Activated CD4-positive, CD25-positive, alpha-beta regulatory T cell treated with anti-CD3 and anti-CD28 coated beads, Interleukin-2, amount 50 U/mL, for 24 hours (primary cell): ENCODE results near the gene PITPNC1.
"Not testable (repeated sequence)": the region's sequence is repeated elsewhere in the genome, so short reads cannot be mapped to it uniquely, and the experiment has no call there.

Experiments
- ATAC-seq, 2 donors: fragments of 150-1000 bp; cut with Tn5 transposase; one replicate each; pipeline ENCODE4 v1.10.0; 2021; ENCODE audit warnings: mild to moderate bottlenecking in 1 of 2, moderate library complexity in 1 of 2

The PITPNC1 gene

GRCh38 chr17:67467500-67468455 is 90.7 kb downstream of the PITPNC1 start:
- no peak for ATAC-seq

DNA sequence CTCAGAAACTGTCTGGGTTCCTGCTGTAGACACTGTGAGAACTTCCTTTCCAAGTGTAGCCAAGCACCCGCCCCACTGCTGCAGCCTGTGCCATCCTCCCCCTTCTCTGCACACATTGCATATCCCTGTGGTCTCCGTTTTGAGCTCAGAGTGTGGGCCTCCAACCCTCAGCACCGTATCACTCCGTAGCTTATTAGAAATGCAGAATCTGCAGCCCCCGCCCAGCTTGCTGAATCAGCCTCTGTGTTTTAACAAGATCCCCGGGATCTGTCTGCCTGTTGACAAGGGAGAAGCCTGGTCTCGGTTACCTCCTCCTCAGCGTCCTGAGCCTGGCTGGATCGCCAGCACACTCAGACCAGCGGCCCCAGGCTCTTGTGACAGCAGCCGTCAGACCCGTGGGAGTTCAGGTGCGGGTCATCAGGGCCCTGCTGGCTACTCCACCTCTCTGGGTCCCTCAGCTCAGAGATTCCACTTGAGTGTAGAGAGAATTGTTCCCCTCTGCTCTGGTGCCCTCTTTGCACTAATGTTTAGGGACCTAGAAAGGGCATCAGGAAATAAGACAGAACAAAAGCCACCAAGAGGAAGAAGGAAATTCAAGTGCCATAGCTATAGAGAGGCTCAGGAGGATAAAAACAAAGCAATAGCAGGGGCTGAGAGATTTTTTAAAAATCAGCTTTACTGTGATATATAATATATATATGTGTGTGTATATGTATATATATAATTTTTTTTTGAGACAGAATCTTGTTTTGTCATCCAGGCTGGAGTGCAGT is 92.3 kb downstream of the PITPNC1 start:
- ATAC-seq = peak in 1 of 2 donors; percentile 83

- ATAC-seq = no peak
Observed at GRCh38 chr17:67470163-67470562, 93.1 kb downstream of the PITPNC1 start.

- no peak for ATAC-seq
Observed at GRCh38 chr17:67471118-67471517, 94.0 kb downstream of the PITPNC1 start.

DNA sequence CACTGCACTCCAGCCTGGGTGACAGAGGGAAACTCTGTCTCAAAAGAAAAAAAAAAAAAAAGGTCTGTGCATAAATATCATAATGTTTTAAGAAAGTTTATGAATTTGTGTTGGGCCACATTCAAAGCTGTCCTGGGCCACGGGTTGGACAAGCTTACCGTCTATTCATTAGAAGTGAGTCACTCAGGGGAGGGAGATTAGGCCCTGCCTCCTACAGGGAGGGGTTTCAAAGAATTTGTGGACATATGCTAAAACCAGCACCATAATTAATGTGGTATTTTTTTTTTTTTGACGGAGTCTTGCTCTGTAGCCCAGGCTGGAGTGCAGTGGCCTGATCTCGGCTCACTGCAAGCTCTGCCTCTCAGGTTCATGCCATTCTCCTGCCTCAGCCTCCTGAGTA is 95.5 kb downstream of the PITPNC1 start:
- not testable (repeated sequence) for ATAC-seq

- ATAC-seq = no peak
Observed at GRCh38 chr17:67474081-67474661, 97.1 kb downstream of the PITPNC1 start.

DNA sequence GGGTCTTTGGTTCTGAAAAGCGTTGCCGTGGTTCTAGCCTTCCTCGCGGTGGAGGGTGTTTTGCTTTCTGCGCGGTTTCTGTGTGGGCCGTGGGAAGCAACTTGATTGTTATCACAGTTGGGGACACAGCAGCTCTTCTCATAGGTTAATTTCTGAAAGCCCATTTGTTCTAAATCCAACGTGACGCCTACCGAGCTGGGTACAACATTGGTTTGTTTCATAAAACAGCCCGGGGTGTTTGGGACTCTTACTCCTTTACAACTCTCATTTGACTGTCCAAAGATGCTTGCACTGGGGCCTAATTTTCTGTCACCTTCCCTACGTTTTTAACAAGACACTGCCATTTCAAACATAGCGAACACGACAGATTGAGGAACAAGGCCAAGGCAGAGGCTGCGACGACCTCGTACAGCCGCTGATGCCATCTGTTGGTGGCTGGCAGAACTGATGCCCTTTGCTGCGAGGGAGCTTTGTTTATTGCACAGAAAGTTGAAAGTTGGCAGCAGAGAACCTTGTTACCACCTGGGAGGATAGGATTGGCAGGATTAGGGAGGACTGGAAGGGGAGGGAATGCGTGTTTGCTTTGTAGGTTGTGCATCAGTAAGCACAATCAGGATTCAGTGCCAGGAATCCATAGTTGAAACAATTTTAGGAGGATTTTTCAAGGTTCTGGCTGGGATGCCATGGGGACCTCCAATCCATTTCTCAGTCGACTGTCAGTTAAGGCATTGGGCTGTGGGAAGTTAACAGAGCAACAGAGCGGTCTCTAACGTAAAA is 98.3 kb downstream of the PITPNC1 start:
- peak; percentile 75 to 84 for ATAC-seq

- no peak for ATAC-seq
Observed at GRCh38 chr17:67476787-67477335, 99.8 kb downstream of the PITPNC1 start.

GRCh38 chr17:67477687-67478086 is 100.6 kb downstream of the PITPNC1 start:
- peak; percentile 73 to 80 for ATAC-seq

DNA sequence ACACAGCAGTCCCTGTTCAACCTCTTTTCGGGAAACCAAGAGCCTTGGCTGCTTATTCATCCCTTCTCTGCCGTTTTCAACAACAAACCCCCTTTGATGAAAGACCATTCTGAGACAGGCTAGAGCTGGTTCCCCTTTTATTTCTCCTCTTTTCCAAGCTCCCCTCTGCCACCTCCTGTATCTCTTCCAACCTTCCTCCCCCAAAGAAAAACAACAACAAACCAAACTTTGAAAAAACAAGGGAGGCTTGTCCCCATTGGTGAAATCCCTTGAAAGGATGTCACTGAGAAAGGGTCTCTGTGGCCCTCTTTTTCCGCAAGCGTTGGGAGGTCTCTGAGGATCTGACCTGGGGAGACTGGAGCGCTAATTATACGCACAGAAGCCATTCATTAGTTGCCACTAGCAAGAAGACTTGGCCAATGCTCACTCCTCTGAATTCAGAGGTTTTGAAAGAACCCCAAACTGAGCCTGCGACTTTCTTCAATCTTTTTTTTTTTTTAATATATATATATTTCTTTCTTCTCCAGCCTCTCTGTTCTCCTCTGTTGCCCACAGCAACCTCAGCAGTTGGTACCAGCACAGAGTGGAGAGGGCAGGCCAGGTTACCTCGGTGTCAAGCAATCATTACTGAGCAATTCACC is 101.4 kb downstream of the PITPNC1 start:
- ATAC-seq = no peak

DNA sequence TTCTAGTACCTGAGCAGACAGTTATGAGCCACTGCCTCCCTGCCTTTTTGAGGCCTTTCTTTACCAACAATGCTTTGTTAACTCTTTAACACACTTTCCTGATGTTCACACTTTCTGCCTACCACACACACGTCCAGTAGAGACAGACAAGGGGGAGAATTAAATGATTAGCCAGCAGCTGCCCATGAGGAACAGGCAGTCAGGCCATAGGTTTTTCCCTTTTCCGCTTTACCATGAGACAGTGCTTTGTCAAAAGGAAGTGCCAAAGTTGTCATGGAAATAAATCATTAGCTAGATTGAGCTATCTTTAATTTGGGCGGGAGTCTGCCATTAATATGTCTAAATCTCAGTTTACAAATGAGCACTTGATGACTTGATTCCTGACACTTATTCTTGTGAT is 102.1 kb downstream of the PITPNC1 start:
- ATAC-seq = no peak

DNA sequence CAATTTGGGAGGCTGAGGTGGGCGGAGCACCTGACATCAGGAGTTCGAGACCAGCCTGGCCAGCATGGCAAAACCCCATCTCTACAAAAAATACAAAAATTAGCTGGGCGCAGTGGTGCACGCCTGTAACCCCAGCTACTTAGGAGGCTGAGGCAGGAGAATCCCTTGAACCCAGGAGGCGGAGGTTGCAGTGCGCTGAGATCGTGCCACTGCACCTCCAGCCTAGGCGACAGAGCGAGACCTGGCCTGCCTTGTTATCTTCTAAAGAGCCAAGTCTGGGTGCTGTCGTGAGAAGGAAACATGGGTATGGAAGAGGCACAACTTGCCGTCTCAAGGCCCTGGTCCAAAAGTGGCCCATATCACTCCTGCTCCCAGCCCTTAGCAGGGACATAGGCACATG is 103.9 kb downstream of the PITPNC1 start:
- ATAC-seq = not testable (repeated sequence)

GRCh38 chr17:67481808-67482207 is 104.7 kb downstream of the PITPNC1 start:
- ATAC-seq = peak in 1 of 2 donors; percentile 21

GRCh38 chr17:67482764-67483163 is 105.7 kb downstream of the PITPNC1 start:
- no peak for ATAC-seq

GRCh38 chr17:67484261-67484660 is 107.2 kb downstream of the PITPNC1 start:
- no peak for ATAC-seq

DNA sequence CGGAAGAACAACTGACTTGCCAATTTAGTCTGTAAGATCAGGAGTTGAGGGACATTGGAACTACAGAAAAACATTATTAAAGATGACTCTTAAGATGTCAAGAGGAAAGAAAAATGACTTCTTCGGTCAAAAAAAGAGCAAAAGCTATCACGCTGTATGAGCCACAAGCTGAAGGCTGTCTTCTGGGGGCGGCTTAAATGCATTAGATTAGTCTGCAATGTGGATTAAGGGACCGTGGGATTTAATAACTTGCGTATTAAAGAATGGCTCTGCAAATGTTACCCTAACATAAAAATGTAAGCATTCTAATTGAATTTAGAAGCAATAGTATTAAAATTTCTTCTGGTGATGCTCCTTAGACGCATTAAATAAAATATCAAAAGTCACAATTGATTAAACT is 108.6 kb downstream of the PITPNC1 start:
- ATAC-seq = no peak

DNA sequence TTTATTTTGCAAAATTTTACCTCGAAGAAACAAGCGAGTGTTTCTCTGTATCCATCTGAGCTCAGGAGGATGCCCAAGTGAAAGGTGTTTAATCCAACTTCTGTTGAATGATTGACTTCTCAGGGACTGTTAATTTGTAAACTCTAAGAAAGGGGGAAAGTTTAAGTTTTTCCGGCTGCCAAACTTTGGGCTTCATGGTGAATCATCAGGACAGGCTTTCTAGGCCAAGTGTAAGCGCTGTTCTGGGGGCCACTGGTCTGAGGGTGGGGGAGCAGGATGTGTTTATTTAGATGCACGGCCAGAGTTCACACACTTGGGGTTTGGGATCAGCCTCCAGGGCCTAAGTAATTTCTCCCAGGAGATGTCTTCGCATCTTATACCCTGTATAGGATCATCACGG is 110.4 kb downstream of the PITPNC1 start:
- no peak for ATAC-seq

DNA sequence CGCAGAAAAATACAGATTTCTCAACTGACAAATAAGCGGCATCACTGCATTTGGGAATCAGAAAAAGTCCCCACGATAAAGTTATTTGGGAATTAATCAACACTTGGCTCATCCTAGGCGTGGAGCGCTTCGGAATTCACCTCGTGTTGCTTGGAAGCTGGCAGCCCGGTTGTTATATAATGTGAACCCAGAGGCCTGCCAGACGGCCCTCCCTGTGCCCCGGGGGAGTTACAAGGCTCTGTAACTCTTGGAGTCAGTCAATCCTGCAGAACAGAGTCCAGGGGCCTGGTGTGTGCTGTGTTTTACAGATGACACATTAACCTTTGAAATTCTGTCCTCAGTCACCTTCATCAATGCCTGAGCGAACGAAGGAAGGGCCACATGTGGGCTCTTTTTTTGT is 111.1 kb downstream of the PITPNC1 start:
- ATAC-seq = no peak

DNA sequence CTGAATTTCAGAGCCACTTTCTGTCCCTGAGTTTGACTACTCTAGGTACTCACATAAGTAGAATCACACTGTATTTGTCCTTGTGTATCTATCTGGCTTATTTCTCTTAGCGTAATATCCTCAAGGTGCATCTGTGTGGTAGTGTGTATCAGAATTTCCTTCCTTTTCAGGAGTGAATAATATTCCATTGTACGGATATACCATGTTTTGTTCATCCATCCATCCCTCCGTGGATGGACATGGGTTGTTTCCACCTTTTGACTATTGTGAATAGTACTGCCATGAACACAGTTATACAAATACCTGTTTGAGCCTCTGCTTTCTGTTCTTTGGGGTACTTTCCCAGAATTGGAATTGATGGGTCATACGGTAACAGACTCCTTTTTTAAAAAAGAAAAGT is 111.7 kb downstream of the PITPNC1 start:
- no peak for ATAC-seq

- no peak for ATAC-seq
Observed at GRCh38 chr17:67489273-67489672, 112.2 kb downstream of the PITPNC1 start.

DNA sequence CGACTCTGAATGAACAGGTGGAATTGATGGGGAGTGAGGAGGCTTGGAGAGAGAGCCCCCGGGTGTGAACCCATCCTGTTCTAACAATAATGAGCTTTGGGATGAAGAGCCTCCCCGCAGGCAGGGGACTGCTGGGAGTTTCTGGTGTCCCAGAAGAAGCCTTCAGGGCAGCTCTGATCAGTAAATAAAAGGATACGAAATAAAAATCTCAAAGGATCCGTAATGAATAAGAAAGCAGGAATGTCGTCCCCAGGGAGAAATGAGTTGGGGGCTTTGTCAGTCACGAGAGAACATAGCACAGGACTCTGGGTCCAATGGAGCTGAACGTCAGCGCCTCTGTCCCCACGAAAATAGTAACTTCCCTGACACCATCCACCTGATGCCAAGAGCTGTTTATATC is 113.4 kb downstream of the PITPNC1 start:
- no peak for ATAC-seq
